D721Med (cell line): ENCODE data around the gene TEX13D.

ENCODE experiments used
- DNase-seq: peaks from one replicate; pipeline ENCODE4 v3.0.0; 2011; ENCODE audit warnings: low spot score; ENCODE audit not compliant: insufficient read length
- FAIRE-seq: peaks from 2 replicates; lab custom pipeline; 2011; peaks lifted over from hg19 to GRCh38; lab: Jason Lieb, UNC
- CTCF ChIP-seq: IDR thresholded peaks from 2 replicates; pipeline ENCODE4 v1.5.1; 2012; ENCODE audit warnings: mild to moderate bottlenecking, control low read depth; ENCODE audit not compliant: insufficient read depth; ENCODE audit errors: missing control alignments

TEX13D gene

GRCh38 chrX:124348885-124349453 lies 16.5 kb downstream of the TEX13D start:
- DNase-seq (no peak), FAIRE-seq (no peak)
- no peak for TF ChIP-seq CTCF

DNA sequence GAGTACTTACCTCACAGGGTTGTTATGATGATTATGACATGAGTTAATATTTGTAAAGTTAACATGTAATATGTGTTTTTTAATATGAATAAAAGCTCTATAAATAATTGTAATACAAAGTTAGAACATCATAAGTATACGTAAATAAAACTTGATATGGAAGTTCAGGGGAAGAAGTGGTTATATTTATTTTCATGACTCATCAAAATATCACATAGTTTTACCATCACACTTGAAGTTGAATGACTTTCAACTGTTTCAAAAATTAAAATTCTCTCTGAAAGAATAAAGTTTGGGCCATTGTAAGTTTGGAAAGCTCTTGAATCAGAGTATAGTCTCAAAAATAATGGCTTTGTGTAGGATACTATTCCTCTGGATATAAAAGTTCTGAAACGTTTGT lies 22.2 kb downstream of the TEX13D start:
- no peak for TF ChIP-seq CTCF
- DNase-seq = no peak
- no peak for FAIRE-seq

DNA sequence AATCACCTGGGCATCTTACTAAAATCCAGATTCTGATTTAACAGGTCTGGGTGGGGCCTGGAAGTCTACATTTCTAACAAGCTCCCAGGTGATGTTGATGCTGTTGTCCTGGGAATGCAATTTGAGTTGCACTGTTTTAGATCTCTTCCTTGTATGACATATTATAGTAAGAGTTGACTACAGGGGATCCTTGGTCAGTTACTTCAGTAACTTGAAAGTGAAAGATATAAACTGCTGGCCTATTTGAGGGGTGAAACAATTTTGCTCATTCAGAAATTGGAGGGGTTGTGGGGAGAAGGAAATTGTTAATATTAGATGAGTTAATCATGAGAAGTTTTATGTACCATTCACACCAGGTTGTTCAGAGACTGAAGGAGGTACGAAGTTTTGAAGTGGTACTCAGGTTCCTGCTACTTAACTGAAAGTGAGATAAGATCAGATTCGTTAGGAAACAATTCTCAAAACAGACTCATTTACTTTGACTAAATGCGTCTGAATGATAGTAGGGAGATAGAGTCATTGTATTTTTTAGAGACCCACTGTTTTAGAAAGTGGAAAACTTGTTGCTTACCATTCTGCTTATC lies 26.4 kb downstream of the TEX13D start:
- DNase-seq (no peak), FAIRE-seq (no peak)
- no peak for TF ChIP-seq CTCF

- DNase-seq (no peak), FAIRE-seq (no peak)
- TF ChIP-seq CTCF = no peak
These were observed 29.6 kb downstream of the TEX13D start for GRCh38 chrX:124362072-124362471.

DNA sequence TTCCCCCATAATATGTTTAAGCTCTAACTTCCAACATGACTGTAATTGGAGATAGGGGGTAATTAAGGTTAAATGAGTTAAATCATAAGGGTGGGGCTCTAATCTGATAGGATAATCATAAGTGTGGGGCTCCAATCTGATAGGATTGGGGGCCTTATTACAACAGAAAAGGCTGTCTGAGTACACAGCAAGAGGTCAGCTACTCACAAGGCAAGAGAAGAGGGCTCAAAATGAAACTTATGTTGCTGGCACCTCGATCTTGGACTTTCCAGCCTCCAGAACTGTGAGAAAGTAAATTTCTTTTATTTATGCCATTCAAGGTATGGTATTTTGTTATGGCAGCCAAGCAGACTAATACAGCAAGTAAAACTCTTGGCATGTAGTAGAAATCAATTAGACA lies 30.3 kb downstream of the TEX13D start:
- FAIRE-seq (no peak), DNase-seq (no peak)
- no peak for TF ChIP-seq CTCF

DNA sequence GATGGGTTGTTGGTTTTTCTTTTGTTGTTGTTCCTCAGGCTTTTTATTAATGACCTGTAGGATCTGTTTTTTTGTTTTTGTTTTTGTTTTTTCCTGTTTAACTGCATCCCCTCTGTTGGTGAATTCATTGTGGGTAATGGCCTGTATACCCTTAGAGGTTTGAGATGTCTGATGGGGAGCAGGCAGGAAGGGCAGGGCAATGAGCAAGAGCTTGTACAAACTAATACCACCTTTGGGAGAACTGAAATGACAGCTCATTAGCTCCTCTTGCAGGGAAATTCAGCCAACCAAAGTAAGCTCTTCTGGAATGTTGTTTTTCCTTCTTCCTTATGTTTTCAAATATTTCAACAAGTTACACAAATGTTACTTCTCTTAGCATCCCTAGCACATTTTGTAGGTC lies 37.3 kb downstream of the TEX13D start:
- DNase-seq (no peak), FAIRE-seq (no peak)
- no peak for TF ChIP-seq CTCF

DNA sequence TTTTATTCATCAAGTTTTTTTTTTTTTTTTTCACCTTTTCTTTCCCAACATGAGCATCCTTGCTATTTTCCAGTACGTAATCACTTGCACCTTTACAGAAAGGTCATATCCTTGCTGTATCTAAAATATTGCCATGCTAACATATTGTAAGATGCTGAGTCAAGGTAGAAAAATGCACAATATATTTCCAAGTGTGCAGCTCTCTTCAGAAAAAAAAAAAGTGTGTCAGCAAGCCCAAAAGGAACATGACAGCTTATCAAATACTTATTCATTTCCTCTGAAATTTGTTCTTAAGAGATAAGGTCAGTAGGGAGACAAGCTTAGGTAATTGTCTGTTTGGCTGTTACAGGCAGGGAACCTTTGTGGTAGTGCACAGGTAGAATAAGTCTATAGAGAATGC lies 40.9 kb downstream of the TEX13D start:
- FAIRE-seq (no peak), DNase-seq (no peak)
- TF ChIP-seq CTCF = no peak
